SHP77 treated with DMSO at 0.1 percent for 48 hours (cell line): ENCODE measurements around the gene MGRN1.
A peak's percentile ranks its signal among the peaks of the same experiment; 100 is the strongest.

Experiments used
- DNase-seq: peaks from one replicate; lab custom pipeline; 2025; lab: John Stamatoyannopoulos, UW

Gene MGRN1

DNA sequence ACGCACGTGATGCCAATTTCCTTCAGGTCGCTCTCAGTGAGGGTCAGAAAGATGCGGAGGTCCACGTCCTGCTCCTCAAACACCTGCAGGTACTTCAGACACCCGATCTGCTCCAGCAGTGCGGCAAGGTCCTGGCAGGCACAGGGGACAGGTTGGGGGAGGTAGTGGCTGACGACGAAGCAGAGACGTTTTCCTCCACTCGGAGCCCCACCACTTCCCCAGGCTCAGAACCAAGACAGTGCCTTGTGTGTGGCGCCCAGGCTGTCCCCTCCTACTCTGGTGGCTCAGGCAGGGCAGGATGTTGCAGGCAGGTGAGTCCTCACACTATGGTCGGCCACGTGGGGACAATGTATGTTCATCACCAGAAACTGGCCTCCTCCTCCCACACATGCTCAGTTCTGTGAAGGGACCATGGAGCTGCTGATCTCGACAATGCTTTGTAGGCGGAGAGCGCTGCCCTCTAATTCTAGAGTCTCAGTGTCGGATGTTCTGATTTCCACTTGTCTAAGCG, 74.5 kb downstream of the MGRN1 start:
- DNase-seq, result no peak

DNA sequence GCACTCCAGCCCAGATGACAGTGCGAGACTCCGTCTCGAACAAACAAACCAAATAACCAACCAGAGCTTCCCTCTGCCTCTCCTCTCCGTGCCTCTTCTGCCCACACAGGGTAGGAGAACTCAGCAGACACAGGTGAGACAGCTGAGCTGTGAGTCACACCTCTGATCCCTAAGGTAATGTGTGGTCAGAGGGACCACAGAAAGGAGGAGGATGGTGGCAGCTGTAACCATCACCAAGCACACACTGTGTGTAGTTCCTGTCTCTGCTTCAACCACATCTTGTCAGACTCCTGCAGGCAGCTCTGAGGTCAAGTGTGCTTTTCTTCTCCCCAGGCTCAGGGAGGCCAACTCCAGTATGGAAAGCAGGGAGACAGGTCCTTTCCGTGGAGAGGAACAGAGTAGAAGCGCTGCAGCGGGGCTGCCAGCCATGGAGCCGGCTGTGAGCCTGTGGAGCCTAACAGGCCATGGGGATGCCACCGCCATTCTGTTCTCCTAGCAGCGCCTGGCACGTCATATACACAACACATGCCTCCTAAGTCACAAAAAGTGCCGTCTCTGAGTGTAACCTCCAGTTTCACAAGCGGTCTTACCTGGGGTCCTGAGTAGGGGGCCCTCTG, 75.9 kb downstream of the MGRN1 start:
- DNase-seq, result no peak

DNA sequence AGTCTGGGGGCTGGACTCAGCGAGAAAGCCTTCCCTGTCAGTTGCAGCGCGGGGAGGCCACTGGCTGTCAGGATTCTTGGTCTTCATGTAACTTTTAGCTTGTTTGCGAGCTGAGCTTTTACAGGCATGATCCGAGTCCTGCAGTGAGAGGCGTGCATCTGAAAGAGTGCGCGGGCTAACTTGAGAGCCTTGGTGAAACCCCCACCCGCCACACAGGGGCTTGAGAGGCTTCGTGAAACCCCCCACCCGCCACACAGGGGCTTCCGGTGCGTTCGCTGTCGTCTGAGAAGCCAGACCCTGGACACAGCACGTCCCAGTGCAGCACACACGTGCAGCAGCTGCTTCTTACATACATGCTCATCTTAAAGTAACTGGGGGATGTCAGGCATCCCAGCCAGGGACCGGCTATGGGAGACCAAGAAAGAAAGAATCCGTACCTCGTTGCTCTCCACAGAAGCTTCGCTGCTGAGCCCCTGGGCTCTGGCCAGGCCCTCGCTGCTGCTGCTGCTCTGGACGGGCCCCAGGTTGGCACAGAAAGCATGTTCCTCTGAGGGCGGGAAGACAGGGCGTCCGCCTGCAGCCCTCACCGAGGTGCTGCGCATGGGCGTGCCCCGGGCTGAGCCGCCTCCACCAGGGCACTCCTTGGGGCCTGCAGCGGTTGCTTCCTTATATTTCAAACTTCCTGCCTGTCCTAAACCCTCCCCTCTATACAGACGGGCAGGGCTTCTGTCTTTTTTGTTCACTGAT, 76.5 kb downstream of the MGRN1 start:
- no peak for DNase-seq

DNA sequence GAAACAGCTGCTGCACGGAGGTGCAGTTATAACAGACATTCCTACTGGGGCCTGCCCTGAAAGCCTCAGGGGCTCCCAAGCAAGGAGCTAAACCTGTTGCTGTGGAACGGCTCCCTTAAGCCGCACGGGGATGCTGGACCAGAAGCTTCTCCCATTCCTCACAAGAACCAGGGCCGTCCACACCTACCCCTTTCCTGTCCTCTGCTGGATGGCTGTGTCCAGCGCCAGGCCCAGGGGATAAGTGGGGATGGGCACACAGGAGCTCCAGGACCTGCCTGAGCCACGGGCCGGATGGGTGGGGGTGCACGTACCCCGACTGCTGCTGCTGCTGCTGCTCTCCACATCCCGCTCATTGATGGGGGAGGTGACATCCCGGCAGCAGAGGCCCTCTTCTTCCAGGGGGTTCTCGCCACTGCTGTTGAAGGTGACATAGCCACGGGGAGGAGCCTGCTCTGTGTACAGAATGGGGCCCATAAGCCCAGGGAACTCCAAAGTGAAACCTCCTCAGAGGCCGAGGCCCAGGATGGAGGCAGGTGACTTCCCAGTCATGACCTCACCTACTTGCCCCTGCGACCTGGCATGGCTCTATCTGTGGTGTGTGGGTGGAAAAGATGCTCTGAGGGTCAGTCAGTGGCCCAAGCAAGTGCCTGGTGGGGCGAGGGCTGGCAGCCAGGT, 77.3 kb downstream of the MGRN1 start:
- DNase-seq, result no peak

DNA sequence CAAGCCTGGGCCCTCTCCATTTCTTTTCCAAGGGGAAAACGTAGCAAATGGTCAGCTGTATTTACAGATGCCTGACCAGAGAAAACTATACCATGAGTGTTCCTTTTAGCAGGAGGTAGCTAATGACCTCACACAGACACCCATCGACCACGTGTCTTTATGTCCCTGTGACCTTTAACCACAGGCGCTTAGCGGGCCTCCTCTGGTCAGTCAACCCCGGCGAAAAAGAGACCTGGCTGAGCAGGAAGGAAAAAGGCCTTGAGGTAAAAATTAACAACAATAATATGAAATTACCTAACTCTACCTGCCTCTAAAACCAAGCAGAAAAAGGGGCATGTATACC, 77.8 kb downstream of the MGRN1 start:
- no peak for DNase-seq

DNA sequence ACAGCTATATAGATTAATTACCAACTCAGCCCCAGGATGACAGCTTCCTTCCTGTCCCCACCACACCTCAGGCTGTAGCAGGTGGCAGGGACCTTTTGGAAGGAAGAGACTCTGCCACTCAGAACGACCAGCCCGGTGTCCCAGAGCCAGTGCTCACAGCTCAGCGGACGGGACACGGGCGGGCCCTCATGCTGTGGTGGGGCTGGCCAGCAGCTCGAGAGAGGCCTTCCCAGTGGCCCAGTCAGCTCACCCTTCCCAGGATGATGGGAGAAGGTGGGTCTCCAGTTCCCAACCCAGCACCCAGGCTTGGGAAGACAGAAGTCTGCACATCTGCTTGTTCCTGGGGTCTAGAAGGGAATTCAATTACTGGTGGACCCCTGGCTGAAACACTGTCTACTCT, 79.3 kb downstream of the MGRN1 start:
- no peak for DNase-seq

DNA sequence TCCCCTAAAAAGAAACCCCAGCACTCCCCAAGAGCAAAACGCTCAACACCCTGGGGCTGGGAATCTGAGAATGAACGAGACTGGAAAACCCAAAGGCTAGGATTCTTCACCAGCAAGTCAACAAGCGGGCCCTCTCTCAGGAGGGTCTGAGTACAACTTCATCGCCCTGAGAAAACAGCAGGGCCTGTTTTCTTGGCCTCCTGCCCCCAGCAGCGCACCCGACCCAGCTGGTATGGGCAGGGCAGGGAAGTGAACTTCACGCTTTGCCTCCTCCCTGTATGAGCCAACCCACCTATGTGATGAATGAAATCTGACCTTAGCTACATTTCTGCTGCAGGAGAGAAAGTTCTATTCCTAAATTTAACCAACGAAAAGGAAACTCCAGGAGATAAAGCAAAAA, 79.9 kb downstream of the MGRN1 start:
- DNase-seq, result no peak

DNA sequence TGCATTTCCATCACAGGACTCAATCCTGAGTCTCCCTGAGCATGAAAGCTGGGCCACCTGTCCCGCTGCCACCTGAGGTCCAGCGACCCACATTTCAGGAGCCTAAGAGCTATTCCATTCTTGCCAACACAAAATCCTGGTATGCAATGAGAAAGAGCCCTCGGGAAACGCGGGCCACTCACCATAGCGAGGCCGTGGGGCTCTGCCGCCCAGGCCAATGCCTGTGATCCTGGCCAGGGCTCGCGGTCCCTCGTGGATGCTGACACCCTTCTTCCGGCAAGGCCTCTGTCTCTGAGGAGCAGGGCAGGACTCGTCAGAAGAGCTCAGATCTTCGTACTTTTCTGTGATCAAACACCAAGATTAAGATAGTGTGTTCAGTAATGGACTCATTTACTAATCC, 80.3 kb downstream of the MGRN1 start:
- DNase-seq, result no peak

DNA sequence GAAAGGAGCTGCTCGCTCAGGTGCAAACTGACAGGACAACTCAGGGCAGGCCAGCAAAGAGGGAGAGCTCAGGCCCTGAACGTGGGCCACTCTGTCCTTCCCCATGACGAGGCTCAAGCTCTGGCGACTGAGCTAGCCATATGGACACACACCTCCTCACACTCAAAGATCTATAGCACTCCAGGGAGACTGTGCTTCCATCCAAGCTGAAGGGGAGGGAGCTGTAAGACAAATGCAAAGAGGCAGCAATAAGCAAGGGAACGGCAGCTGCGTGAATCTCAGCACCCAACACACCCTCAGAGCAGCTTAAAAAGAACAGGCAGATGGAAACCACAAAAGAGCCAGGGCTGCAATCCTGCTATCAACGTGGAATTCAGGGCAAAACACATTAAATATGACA, 82.2 kb downstream of the MGRN1 start:
- no peak for DNase-seq

DNA sequence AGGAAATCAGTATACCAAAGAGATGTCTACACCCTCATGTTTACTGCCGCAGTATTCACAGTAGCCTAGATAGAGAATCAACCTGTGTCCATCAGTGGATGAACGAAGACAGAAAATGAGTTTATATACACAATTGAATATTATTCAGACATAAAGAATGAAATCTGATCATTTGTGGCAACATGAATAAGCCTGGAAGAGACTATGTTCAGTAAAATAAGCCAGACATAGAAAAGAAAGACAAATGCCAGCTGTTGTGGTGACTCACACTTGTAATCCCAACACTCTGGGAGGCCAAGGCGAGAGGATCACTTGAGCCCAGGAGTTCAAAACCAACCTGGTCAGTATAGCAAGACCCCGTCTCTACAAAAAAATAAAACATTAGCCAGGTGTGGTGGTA, 84.9 kb downstream of the MGRN1 start:
- DNase-seq, result no peak

DNA sequence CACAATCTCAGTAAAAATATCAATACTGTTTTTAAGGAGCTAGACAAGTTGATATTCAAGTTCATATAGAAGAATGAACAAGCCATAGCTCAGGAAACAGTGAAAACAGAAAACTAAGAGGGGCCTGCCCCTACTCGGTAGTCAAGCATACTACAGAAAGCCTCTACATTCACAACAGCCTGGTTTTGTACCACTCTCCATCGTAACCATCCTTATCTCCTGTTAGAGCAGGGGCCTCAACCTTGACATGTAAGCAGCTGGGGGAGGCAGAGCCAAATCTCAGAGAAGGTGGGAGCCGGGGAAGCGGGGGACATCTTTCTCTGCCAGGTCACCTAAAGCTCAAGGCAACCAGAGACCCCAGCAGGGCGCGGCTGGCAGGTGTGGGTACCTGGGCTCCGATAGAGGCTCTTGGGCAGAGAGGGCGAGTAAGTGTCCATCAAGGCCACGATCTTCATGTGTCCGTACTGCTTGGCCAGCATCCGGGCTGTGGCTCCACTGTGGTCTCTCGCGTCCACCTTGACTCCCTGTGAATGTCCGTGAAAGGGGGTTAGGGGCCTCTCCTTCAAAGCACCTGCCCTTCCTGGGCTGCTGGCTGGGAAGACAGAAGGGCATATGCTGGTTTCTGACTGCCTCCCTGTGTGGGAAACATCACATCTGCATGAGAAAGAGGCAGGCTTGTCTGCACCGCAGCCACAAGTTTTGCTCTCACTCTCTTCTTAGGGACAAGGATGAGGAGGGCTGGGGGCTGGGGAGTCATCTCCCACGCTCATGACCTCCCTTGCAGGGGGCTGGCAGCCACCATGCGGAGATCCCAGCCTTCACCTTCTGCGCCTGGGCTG, 89.3 kb downstream of the MGRN1 start:
- DNase-seq, result no peak

DNA sequence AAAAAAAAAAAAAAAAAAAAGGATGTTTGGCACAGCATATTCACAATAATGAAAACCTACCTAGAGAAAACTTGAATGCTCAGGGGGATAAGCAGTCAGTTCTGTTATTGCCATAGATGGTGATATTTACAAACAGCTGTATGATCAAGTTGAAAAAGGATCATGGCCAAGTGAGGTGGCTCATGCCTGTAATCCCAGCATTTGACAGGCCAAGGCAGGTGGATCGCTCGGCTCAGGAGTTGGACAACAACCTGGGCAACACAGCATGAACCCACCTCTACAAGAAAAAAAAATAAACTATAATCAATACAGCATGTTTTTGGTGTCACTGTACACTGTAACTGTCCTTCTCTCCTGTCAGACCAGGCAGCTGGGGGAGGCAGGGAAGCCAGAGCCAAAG, 90.4 kb downstream of the MGRN1 start:
- DNase-seq, result no peak

DNA sequence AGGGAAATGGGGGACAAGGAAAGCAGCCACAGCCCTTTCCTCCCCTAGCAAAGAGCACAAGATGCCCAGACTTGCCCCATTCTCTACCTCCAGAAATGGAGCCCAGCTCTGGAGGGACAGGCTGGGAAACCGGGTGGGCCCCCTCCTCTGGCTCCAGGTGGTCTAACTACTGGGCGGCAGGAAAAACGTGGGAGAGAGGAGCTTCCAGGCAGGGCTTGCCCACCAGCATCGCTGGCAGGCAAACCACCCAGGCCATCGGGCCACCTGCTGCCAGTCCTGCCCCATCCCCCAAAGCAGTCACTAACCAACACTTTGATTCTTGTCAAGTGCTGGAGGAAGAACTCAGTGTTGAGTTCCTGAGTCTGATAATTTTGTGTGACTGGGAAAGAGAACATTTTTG, 93.8 kb downstream of the MGRN1 start:
- DNase-seq, result no peak

DNA sequence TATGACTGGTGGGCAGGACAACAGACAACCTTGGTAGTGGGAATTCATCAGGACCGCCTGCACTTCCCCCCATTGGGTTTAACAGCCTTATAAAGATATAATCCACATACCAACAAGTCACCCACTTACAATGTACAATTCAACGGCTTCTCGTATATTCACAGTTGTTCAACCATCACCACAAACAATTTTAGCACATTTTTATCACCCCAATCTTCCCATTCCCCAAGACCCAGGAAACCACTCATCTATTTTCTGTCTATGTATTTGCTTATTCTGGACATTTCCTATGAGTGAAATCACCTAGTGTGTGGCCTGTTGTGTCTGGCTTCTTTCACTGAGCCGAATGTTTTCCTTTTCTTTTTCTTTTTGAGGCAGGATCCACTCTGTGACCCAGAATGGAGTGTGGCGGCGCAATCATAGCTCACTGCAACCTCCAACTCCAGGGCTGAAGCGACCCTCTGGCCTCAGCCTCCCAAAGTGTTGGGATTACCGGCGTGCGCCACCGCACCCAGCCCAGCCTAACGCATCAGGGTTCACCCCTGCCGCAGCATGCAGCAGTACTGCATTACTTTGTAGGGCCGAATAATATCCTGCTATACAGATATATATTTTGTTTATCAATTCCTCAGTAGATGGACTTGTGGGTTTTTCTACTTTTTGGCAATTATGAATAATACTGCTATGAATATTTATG, 98.6 kb downstream of the MGRN1 start:
- no peak for DNase-seq

DNA sequence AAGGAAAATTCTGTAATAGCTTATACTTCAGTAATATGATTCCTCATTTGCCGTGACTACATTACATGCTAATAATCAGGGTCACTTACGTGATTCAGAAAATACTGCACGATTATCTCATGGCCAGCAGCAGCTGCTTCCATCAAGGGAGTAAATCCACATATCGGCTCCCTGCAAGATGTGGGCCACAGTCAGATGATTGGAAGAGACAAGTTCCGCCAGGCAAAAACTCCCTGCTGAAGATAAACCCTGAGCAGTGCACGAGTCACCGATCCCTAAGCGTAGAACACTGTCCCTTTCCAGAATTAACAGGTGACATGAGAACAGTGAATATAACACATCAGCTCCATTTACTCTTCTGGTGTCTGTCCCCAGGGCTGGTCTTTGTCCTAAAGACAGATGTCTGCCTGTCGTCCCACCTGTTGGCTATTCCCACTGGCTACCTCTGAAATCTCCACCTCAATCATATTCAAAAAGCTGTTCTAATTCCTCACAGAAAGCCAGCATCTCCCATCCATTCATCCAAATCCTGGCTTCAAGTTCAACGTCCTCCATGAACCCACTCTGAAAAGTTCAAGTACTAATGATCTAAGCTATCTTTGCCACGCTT, 100.1 kb downstream of the MGRN1 start:
- no peak for DNase-seq

DNA sequence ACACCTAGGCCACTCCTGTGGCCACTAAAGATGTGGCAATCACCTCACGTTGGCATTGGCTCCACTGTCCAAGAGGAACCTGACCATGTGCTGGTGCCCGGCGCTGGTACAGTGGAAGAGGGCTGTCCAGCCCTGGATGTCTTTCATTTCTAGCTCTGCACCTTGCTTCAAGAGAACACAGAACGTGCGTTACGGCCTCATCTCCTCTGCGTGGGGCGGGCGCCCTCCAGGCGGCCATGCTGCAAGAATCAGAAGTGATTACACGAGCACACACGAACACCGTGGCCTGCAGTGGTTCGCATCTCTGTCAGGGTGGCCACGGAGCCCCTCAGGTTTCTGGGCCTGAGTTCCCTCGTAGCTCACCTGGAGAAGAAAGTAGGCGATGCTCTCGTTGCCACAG, 102.0 kb downstream of the MGRN1 start:
- no peak for DNase-seq

DNA sequence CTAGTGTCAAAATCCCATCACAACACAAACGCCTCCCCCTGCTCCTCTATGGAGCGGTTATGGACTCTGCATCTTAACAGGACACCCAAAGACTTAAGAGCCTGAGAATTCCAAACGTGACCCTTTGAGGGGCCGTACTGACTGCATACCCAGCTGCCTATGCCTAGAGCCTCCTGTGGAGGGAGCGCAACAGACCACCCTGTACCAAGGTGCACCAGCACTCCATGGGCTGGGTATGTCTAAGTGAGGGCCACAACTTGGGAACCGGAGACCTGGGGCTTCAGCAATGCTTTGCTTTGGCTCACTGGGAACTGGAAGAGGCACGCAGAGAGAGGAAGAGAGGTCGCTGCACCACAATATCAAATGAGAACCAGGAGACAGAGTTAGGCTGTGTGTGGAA, 104.0 kb downstream of the MGRN1 start:
- DNase-seq, result no peak

DNA sequence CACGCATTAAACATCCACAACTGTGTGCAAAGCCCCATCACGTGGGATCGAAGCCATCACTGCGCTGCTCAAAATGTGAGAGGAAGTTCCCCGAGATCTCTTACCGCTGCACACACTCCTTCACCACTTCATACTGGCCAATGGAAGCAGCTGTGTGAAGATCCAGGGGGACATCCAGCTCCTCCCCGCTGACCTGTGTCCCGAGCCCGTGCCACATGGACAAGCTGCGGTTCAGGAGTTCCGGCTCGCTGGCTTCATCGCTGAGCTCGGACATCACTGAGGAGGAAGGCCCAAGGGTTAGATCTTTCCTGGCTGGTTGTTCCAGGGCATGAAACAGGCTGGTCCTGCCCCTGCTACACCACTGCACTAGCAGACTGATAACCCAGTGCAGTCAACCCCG, 105.2 kb downstream of the MGRN1 start:
- DNase-seq, result no peak

DNA sequence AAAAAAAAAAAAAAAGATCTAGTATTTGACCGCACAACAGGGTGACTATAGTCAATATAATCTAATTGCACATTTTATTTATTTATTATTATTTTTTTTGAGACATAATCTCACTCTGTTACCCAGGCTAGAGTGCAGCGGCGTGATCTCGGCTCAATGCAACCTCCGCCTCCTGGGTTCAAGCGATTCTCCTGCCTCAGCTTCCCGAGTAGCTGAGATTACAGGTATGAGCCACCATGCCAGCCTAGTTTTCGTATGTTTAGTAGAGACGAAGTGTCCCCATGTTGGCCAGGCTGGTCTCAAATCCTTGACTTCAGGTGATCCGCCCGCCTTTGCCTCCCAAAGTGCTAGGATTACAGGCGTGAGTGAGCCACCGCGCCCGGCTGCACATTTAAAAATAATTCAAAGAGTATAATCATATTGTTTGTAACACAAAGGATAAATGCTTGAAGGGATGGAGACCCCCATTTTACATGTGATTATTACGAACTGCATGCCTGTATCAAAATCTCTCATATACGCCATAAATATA, 108.7 kb downstream of the MGRN1 start:
- DNase-seq, result no peak

DNA sequence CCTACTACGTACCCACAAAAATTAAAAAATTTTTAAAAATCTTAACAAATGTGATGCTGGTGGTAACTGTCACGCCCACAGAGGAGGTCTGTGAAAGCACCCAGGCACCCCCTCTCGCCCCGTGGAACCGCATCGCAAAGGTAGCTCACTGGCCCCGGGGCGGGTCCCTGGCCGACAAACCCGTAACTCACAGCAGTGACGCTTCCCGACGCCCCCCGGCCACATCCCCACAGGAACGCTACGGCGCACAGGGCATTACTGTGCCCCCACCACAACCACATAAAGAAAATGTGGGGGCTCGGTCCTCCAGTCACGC, 109.1 kb downstream of the MGRN1 start:
- DNase-seq, result no peak

DNA sequence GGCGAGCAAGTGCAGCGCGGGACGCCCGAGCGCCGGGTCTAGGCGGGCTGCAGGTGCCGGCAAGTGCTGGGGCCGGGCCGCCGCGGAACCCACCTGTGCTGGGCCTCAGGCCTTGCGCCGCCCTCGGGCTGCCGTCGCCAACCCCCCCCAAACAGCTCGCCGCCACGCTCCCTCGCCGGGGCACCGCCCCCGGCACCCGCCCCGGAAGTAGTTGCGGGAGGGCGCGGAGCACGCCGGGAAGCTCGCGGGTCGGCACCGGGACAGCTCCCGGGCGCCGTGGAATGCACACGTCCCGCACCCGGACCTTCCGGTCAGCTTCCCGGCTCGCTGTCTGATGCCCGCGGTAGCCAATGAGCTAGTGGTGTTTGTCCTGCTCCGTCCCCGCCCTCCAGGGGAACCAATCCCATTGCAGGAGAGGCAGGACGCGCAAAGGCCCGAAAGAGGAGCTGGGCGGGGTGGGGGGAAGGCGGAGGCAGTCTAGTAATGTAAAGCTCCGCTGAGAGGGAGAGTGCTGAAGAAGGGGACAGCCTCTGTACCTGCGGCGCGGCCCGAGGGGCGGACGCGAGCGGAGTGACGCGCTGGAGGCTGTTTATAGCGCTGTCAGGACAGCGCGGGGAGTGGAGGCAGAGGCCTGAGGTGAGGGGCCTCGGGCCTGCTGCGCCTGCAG, 109.6 kb downstream of the MGRN1 start, which contains the start of the genes ANKS3 and DNAAF8:
TSS of gene ANKS3 (minus strand) at position 209 of the 667 bp plus-strand sequence. CDS start 4,122 bp downstream, outside the sequence.
TSS of gene DNAAF8 (plus strand) at position 475 of the 667 bp plus-strand sequence. CDS start 1,978 bp downstream, outside the sequence.
- peak; percentile 88 for DNase-seq
